D341Med (cell line): ENCODE data around the gene CFP.
"Not testable (repeated sequence)": the region's sequence is repeated elsewhere in the genome, so short reads cannot be mapped to it uniquely, and the experiment has no call there.

Experiments
- DNase-seq: peaks from one replicate; pipeline ENCODE4 v3.0.0; 2012; ENCODE audit warnings: low spot score

Gene CFP

GRCh38 chrX:47629419-47630200, at the start of gene CFP:
Gene CFP (minus strand): TSS chrX:47629930. CDS start chrX:47629844, 86 bp downstream.
- DNase-seq: no peak

- DNase-seq: not testable (repeated sequence)
Observed at GRCh38 chrX:47675959-47676859, 46.5 kb upstream of the CFP start.

GRCh38 chrX:47674776-47675175, 45.0 kb upstream of the CFP start:
- DNase-seq: no peak

GRCh38 chrX:47665797-47666196, 36.1 kb upstream of the CFP start:
- not testable (repeated sequence) for DNase-seq

GRCh38 chrX:47664737-47665136, 35.0 kb upstream of the CFP start:
- DNase-seq: no peak

DNA sequence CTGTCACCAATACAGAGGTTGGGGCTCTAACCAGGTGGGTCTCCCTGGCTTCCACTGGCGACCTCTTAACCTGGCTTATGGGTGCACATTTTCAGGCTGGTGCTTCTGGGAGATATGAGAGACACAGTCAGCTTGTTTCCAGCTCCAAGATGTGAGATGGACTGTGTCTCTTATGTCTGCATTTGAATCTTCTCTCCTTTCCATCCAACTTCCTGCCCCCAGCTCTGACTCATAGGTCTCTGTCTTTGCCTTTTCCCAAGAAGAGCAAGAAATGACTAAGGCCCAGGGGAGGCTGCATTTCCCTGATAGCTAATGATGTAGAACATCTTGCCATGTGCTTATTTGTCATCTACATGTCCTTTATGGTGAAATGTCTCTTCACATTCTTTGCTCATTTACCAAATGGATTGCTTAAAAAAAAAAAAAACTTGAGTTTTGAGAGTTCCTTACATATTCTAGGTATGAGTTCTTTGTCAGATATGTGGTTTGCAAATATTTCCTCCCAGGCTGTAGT, 32.5 kb upstream of the CFP start:
- no peak for DNase-seq

GRCh38 chrX:47661539-47661938, 31.8 kb upstream of the CFP start:
- no peak for DNase-seq

GRCh38 chrX:47659421-47659726, 29.6 kb upstream of the CFP start:
- DNase-seq: no peak

DNA sequence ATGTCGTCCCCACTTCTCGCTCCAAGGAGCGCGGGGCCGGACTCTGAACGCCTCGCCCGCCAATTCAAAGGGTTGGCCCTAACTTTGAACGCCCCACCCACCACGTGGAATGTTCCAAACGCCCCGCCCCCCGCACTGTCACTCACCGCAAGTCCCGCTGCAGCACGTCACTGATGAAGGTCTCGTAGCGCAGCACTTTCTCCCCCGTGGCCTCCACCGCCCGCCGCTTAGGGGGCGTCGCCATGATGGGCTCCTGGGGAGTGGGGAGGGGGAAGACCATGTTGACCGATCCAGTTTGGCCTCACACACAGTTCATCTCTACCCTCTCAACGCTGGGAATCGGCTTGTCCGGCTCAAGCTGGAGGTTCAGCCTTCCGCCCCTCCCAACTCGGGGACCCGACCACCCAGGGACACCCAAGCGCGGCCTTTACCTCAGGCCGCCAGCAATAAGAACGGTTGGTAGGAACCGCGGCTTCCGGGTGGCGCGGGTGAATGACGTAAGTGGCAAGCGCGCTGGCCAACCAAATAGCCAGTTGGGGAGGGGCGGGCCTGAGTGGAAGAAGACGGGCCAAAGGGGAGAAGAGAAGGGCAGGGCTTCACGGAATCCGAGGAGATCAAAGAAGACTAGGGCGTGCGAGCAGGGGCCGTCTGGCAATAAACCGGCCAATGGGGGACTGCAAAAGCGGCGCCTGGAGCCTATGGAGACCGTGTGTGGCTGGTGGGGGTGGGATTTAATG, 29.1 kb upstream of the CFP start, which contains the start of gene UXT:
TSS of gene UXT (minus strand) at position 497 of the 737 bp plus-strand sequence. CDS start at position 244, 253 bp downstream.
- DNase-seq: peak; percentile 86

DNA sequence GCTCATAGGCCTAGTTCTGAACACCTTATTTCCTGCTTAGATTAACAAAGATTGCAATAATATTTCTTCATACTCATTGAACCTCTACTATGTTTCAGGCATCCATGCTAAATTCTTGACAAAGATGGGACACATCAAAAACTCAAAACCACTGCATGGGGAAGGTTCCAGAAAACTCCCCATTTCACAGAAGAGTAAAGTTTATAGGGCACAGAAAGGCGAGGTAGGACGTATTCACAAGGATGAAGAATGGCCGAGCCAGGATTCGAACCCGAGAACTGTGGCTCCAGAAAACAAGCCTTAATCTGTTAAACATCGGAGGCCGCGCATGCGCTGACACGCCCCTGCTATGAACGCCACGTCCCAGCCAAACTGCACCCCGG, 28.6 kb upstream of the CFP start:
- DNase-seq: no peak

DNA sequence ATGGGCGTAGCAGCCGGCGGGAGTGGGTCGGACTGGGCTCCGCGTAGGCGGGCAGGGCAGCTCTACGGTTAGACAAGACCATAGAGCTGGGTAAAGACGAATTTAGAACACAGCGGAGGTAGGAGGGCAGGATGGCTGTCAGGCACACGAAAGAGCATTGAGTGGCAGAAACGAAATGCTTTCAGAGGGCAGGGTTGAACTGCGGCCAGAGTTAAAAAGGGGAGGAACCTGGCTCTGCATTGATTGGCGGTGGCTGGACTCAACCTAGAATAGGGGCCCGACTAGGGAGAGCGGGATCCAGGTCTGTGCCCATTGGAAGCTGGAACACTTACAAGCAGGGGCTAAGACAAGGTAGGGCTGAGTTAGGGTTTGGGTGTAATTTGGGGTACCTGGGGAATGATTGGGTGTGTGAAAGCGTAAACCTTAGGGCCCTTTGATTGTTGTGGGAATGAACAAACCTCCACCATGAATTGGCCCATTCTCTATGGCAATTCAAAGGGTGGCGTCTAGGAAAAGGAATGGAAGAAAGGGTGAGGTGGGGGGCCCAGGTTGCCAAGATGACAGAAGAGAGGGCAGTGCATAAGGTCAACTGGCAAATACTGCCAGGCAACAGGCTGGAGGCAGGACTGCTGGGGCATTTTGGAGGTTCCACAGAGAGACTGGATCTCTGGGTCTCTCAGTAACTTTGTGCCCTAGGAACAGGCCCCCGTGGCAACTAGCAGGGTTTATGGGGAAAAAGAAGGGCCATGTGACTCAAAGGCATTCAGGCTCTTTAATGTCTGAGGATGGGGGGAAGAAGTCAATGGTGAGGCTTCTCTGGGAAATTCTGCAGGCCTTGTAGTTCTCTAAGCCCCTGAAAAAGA, 21.5 kb upstream of the CFP start:
- DNase-seq: no peak

- peak; percentile 89 for DNase-seq
Observed at GRCh38 chrX:47650164-47651042, 20.7 kb upstream of the CFP start, which contains the start of gene ELK1. Gene ELK1 (minus strand): TSS chrX:47650563. CDS start chrX:47641441, 9,122 bp downstream.

- no peak for DNase-seq
Observed at GRCh38 chrX:47649781-47650163, 20.0 kb upstream of the CFP start.

DNA sequence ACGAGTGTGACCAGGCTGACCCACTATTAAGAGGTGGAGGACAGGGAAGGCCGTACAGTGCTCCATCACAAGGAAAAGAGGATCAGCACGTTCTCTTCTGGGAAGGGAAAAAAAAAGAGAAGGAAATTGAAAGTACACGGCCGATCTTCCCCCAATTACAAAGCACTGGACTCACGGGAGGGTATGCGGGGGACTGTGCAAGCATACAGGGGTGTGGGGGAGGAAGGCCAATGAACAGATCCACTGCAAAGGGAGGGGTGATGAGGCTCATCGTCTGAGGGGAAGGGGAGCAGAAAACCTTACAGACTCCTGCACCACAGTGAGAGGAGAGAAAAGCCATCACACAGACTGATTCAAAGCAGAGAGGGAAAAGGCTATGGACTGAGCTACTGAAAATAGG, 19.5 kb upstream of the CFP start:
- no peak for DNase-seq

DNA sequence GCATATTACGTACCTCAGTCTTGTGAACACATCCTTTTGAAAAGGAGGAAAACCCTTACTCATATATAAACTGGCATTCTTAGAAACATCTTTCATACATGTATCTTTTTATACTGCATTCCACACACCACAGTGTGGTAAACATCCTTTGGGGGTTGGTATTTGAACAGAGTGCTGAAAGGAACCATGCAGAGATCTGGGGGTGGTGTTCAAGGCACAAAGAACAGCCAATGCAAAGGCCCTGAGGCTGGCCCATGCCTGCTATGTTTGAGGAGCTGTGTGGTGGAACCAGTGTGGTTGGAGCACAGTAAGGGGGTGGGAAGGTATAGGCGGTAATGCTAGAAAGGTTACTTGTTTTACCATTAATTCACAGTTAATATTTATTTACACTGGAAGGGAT, 18.6 kb upstream of the CFP start:
- no peak for DNase-seq

DNA sequence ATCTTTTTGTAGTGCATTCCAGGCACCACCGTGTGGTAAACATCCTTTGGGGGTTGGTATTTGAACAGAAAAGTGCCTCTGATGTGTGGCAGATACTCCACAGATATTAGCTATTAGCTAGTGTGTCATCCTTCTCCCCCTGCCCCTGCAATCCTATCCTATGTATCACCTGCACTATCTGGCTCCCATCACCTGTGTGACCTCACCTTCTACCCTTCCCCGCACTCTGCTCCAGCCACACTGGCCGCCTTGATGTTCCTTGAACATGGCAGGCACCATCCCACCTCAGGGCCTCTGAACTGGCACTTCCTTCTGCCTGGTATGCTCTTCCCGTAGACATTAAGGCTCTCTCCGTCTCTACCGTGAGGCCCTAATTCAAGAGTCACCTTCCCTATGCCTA, 16.9 kb upstream of the CFP start:
- DNase-seq: no peak

GRCh38 chrX:47645530-47645929, 15.8 kb upstream of the CFP start:
- no peak for DNase-seq

GRCh38 chrX:47644557-47645091, 14.9 kb upstream of the CFP start:
- DNase-seq: no peak

DNA sequence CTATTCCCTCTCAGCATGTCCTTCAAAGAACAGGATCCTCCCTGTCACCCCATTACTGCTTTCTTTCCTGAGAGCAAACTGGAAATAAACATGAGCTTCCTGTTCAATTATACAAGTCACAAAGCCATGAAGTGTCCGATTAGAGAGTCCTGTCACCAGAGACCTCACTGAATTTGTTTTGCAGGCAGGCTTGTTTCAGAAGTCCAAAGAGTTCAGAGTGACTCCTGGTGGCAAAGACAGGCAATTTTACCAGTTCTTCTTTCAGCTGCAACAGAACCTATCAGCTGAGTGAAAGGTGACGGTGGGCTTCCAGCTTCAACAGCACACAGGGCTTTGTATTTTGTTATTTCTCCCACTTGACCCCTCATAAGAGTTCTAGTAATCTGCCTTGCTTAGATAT, 14.2 kb upstream of the CFP start:
- no peak for DNase-seq

GRCh38 chrX:47638816-47639215, 9.1 kb upstream of the CFP start:
- DNase-seq: no peak
